Natural killer cell (primary cell): ENCODE data around the gene POLR3E. TPM values are rescaled to one million over a fixed set of nuclear protein-coding genes. Genes with fewer than 3 reads are reported as not detected.

Experiments
- ATAC-seq, 3 donors: fragments of 150-1000 bp in 2 of 3; fragments of 200-7000 bp in 1 of 3; cut with Tn5 transposase; 1 replicate in 1 of 3; 2 replicates in 2 of 3; pipeline ENCODE4 v1.10.0; 2021; ENCODE audit warnings: mild to moderate bottlenecking in 2 of 3, moderate library complexity in 2 of 3
- DNase-seq, 2 donors: peaks; one replicate each; pipeline versions ENCODE4 v3.0.0 to v3.0.0-alpha.2; 2013 to 2021; ENCODE audit warnings: mixed read lengths in 1 of 2
- H3K27ac ChIP-seq: one replicate; pipeline ENCODE4 v1.5.1; 2013; ENCODE audit warnings: mild to moderate bottlenecking, low read length
- H3K27me3 ChIP-seq: one replicate; pipeline ENCODE4 v1.6.1; 2013; ENCODE audit warnings: low read length; ENCODE audit not compliant: control insufficient read depth, insufficient read depth
- H3K36me3 ChIP-seq: one replicate; pipeline ENCODE4 v1.6.1; 2013; ENCODE audit warnings: low read length; ENCODE audit not compliant: control insufficient read depth, insufficient read depth
- H3K4me1 ChIP-seq: one replicate; pipeline ENCODE4 v1.6.1; 2013; ENCODE audit warnings: low read length; ENCODE audit not compliant: control insufficient read depth, insufficient read depth
- H3K4me3 ChIP-seq: one replicate; pipeline ENCODE4 v1.5.1; 2013; ENCODE audit warnings: low read length
- H3K9me3 ChIP-seq: one replicate; pipeline ENCODE4 v1.6.1; 2013; ENCODE audit warnings: low read length; ENCODE audit not compliant: control insufficient read depth, insufficient read depth
- H3K27ac Mint-ChIP-seq, 2 donors: one replicate each; pipeline ENCODE4 v1.8.0; 2022; ENCODE audit warnings: mild to moderate bottlenecking in 2 of 2, mixed read lengths in 2 of 2, moderate library complexity in 1 of 2
- H3K27me3 Mint-ChIP-seq, 2 donors: one replicate each; pipeline ENCODE4 v1.8.0; 2022; ENCODE audit warnings: low read depth in 2 of 2, mixed read lengths in 2 of 2
- H3K36me3 Mint-ChIP-seq: one replicate; pipeline ENCODE4 v1.8.0; 2022; ENCODE audit warnings: mixed read lengths
- H3K4me1 Mint-ChIP-seq, 2 donors: one replicate each; pipeline ENCODE4 v1.8.0; 2022; ENCODE audit warnings: mixed read lengths in 2 of 2
- H3K4me3 Mint-ChIP-seq: one replicate; pipeline ENCODE4 v1.8.0; 2022; ENCODE audit warnings: mild to moderate bottlenecking, moderate library complexity, mixed read lengths
- H3K9me3 Mint-ChIP-seq, 2 donors: one replicate each; pipeline ENCODE4 v1.8.0; 2022; ENCODE audit warnings: mixed read lengths in 2 of 2
- WGBS: methylation state at CpG from one replicate; pipeline ENCODE4 v1.1.7; 2013; ENCODE audit warnings: missing lambda C conversion rate; ENCODE audit not compliant: insufficient coverage; 5-methylcytosine and 5-hydroxymethylcytosine counted together
- intact Hi-C: fragments of 100-400 bp; cut with micrococcal nuclease; formaldehyde crosslinking; loops from one replicate; pipeline ENCODE4 v1.14.2; 2022
- total RNA-seq, 4 donors: library from RNA; stranded (reverse); fragments of 120-200 nt in 1 of 4; gene quantifications; one replicate each; pipeline versions ENCODE4 v1.2.3 to v1.2.4, GENCODE V29; 2013 to 2022
- TF ChIP-seq, protein P1 (sequence below): fragments of 200-600 bp; IDR thresholded peaks from one replicate; pipeline ENCODE4 v1.8.0; 2022; ENCODE audit warnings: antibody characterized with exemption

Gene POLR3E
- total RNA-seq, 3 donors from 2014 or later (not counting 1 experiment from before 2014, with no cell fraction given), result 95.0 to 116 (median 104) TPM

DNA sequence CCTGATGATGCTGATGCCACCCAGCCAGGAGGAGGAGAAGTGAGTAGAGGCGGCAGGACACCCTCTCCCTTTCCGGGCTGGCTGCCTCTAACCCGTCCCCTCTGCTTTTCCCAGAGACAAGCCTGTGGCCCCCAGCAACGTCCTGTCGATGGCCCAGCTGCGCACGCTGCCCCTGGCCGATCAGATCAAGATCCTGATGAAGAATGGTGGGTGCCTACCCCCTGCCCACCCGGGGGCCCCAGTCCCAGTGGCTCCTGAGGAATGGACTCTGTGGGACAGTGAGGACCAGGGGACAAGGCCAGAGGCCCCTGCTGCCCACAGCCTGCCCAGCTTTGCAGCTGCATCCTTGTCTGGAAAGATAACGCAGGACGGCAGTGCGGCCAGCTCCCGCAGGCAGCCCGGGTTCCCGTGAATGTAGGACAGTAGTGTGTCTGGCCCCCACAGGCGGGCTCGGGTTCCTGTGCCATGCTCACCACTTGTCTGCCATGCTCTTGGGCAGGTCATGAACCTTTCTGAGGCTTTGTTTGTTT is 19.9 kb downstream of the POLR3E start:
- H3K9me3 Mint-ChIP-seq, result no peaks in the 10 kb centered on the region
- Histone ChIP-seq H3K4me1 (no peaks in the 10 kb centered on the region), H3K9me3 (no peaks in the 10 kb centered on the region), H3K36me3 (peaks cover 69% of the 10 kb centered on the region), H3K27me3 (no peaks in the 10 kb centered on the region), H3K4me3 (no peak overlapping the region), H3K27ac (no peak overlapping the region)
- intact Hi-C loops, result no loop called here
- WGBS, result 97% methylated on average over 17 of the region's 17 CpGs
- peak overlapping the region in 1 of 2 donors; percentile 23 for H3K27ac Mint-ChIP-seq
- H3K4me3 Mint-ChIP-seq, result no peak overlapping the region
- no peaks in the 10 kb centered on the region for H3K27me3 Mint-ChIP-seq
- peak in 1 of 3 donors; percentile 2 for ATAC-seq
- no peak for DNase-seq
- peaks cover 5 to 6% of the 10 kb centered on the region in 2 donors for H3K4me1 Mint-ChIP-seq
- peaks cover 9% of the 10 kb centered on the region for H3K36me3 Mint-ChIP-seq
- TF ChIP-seq, protein P1, sequence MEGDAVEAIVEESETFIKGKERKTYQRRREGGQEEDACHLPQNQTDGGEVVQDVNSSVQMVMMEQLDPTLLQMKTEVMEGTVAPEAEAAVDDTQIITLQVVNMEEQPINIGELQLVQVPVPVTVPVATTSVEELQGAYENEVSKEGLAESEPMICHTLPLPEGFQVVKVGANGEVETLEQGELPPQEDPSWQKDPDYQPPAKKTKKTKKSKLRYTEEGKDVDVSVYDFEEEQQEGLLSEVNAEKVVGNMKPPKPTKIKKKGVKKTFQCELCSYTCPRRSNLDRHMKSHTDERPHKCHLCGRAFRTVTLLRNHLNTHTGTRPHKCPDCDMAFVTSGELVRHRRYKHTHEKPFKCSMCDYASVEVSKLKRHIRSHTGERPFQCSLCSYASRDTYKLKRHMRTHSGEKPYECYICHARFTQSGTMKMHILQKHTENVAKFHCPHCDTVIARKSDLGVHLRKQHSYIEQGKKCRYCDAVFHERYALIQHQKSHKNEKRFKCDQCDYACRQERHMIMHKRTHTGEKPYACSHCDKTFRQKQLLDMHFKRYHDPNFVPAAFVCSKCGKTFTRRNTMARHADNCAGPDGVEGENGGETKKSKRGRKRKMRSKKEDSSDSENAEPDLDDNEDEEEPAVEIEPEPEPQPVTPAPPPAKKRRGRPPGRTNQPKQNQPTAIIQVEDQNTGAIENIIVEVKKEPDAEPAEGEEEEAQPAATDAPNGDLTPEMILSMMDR, result no peak

GRCh38 chr16:22317625-22318024 is 20.4 kb downstream of the POLR3E start:
- Mint-ChIP-seq H3K9me3 (no peaks in the 10 kb centered on the region), H3K27me3 (no peaks in the 10 kb centered on the region), H3K27ac (peak overlapping the region in 1 of 2 donors; percentile 23), H3K36me3 (peaks cover 9% of the 10 kb centered on the region), H3K4me3 (no peak overlapping the region), H3K4me1 (peaks cover 5 to 6% of the 10 kb centered on the region in 2 donors)
- Histone ChIP-seq H3K4me3 (no peak overlapping the region), H3K9me3 (no peaks in the 10 kb centered on the region), H3K36me3 (peaks cover 68% of the 10 kb centered on the region), H3K27me3 (no peaks in the 10 kb centered on the region), H3K4me1 (no peaks in the 10 kb centered on the region), H3K27ac (no peak overlapping the region)
- WGBS, result 98% methylated on average over 6 of the region's 6 CpGs
- DNase-seq, result no peak
- no peak for ATAC-seq
- TF ChIP-seq, protein P1, result no peak
- intact Hi-C loops, result no loop called here

- ATAC-seq, result peak in 2 of 3 donors; percentile 45 to 53
- TF ChIP-seq, protein P1, result peak; percentile 69
- intact Hi-C loops, result no loop called here
- Mint-ChIP-seq H3K27me3 (no peaks in the 10 kb centered on the region), H3K36me3 (peaks cover 9% of the 10 kb centered on the region), H3K4me3 (no peak overlapping the region), H3K9me3 (no peaks in the 10 kb centered on the region), H3K27ac (no peak overlapping the region), H3K4me1 (peaks cover 5 to 6% of the 10 kb centered on the region in 2 donors)
- Histone ChIP-seq H3K9me3 (no peaks in the 10 kb centered on the region), H3K4me3 (no peak overlapping the region), H3K36me3 (peaks cover 66% of the 10 kb centered on the region), H3K27ac (no peak overlapping the region), H3K27me3 (no peaks in the 10 kb centered on the region), H3K4me1 (no peaks in the 10 kb centered on the region)
- 95% methylated on average over 14 of the region's 18 CpGs for WGBS
- DNase-seq, result peak; percentile 43 to 73
These were observed 21.6 kb downstream of the POLR3E start for GRCh38 chr16:22318690-22319358.
